ENCODE measurements around the gene SLC6A15.

- TF ChIP-seq POLR2A (IDR thresholded peaks at IDR 0.05; ENCODE audit: low read depth, low read length) (no peak), TAF1 (IDR thresholded peaks at IDR 0.05; ENCODE audit: borderline replicate concordance, low read depth, low read length) (no peak), POLR2AphosphoS5 (IDR thresholded peaks at IDR 0.05; ENCODE audit: low read depth, low read length) (no peak)
Observed at GRCh38 chr12:84843593-84844144, 68.9 kb downstream of the SLC6A15 start.
